Measurements from ENCODE around the gene GPR37L1.

GPR37L1 gene

GRCh38 chr1:202127836-202128622 lies 5.3 kb downstream of the GPR37L1 start:
- no peak overlapping the region for H3K4me3 ChIP-seq (ENCODE audit: control insufficient read depth, low read depth, low read length)
- no peak for TF ChIP-seq CTCF (conservative IDR thresholded peaks at IDR 0.05; ENCODE audit: control insufficient read depth, insufficient read depth, low read depth, low read length)
- DNase-seq (ENCODE audit: low read depth): no peak

GRCh38 chr1:202129453-202130296 lies 7.0 kb downstream of the GPR37L1 start:
- no peak for DNase-seq (ENCODE audit: low read depth)
- no peak overlapping the region for H3K4me3 ChIP-seq (ENCODE audit: control insufficient read depth, low read depth, low read length)
- no peak for TF ChIP-seq CTCF (conservative IDR thresholded peaks at IDR 0.05; ENCODE audit: control insufficient read depth, insufficient read depth, low read depth, low read length)

- TF ChIP-seq CTCF (conservative IDR thresholded peaks at IDR 0.05; ENCODE audit: control insufficient read depth, insufficient read depth, low read depth, low read length): no peak
- no peak for DNase-seq (ENCODE audit: low read depth)
- no peak overlapping the region for H3K4me3 ChIP-seq (ENCODE audit: control insufficient read depth, low read depth, low read length)
Observed at GRCh38 chr1:202130297-202130721, 7.6 kb downstream of the GPR37L1 start.

GRCh38 chr1:202130816-202131522 lies 8.3 kb downstream of the GPR37L1 start:
- no peak for DNase-seq (ENCODE audit: low read depth)
- H3K4me3 ChIP-seq (ENCODE audit: control insufficient read depth, low read depth, low read length): no peak overlapping the region
- TF ChIP-seq CTCF (conservative IDR thresholded peaks at IDR 0.05; ENCODE audit: control insufficient read depth, insufficient read depth, low read depth, low read length): no peak

- H3K4me3 ChIP-seq (ENCODE audit: control insufficient read depth, low read depth, low read length): no peak overlapping the region
- DNase-seq (ENCODE audit: low read depth): no peak
- TF ChIP-seq CTCF (conservative IDR thresholded peaks at IDR 0.05; ENCODE audit: control insufficient read depth, insufficient read depth, low read depth, low read length): no peak
Observed at GRCh38 chr1:202131956-202132821, 9.5 kb downstream of the GPR37L1 start.

GRCh38 chr1:202133001-202133400 lies 10.3 kb downstream of the GPR37L1 start:
- no peak overlapping the region for H3K4me3 ChIP-seq (ENCODE audit: control insufficient read depth, low read depth, low read length)
- TF ChIP-seq CTCF (conservative IDR thresholded peaks at IDR 0.05; ENCODE audit: control insufficient read depth, insufficient read depth, low read depth, low read length): no peak
- no peak for DNase-seq (ENCODE audit: low read depth)
